MM.1S (cell line): ENCODE results near the gene MGAT1.
"Not testable (repeated sequence)": the region's sequence is repeated elsewhere in the genome, so short reads cannot be mapped to it uniquely, and the experiment has no call there.

Source experiments
- DNase-seq: peaks from one replicate; pipeline ENCODE4 v3.0.0-alpha.2; 2015
- H2AFZ ChIP-seq: fragments of 300-600 bp; sonication (generic); 2 replicates; pipeline ENCODE4 v1.6.0; 2016; ENCODE audit warnings: antibody characterized with exemption, low read length
- H3F3A ChIP-seq: fragments of 300-600 bp; sonication (generic); 2 replicates; pipeline ENCODE4 v1.6.1; 2016; ENCODE audit warnings: mild to moderate bottlenecking, antibody characterized with exemption, low read length, moderate library complexity, mixed read lengths; ENCODE audit not compliant: insufficient read depth
- H3K27ac ChIP-seq: fragments of 300-600 bp; sonication (generic); 2 replicates; pipeline ENCODE4 v1.5.1; 2016; ENCODE audit warnings: mild to moderate bottlenecking, low read length
- H3K27me3 ChIP-seq: fragments of 300-600 bp; sonication (generic); replicated peaks from 2 replicates; pipeline ENCODE4 v1.6.0; 2016; ENCODE audit warnings: low read length; ENCODE audit not compliant: insufficient read depth
- H3K36me3 ChIP-seq: fragments of 300-600 bp; sonication (generic); replicated peaks from 2 replicates; pipeline ENCODE4 v1.6.1; 2016; ENCODE audit warnings: mild to moderate bottlenecking, low read length, mixed read lengths; ENCODE audit not compliant: insufficient read depth
- H3K4me1 ChIP-seq: fragments of 300-600 bp; sonication (generic); 2 replicates; pipeline ENCODE4 v1.6.1; 2016; ENCODE audit warnings: low read length, mixed read lengths
- H3K4me2 ChIP-seq: fragments of 300-600 bp; sonication (generic); 2 replicates; pipeline ENCODE4 v1.6.0; 2016; ENCODE audit warnings: low read depth, low read length
- H3K4me3 ChIP-seq: fragments of 300-600 bp; sonication (generic); 2 replicates; pipeline ENCODE4 v1.5.1; 2016; ENCODE audit warnings: low read length, mixed read lengths
- H3K79me2 ChIP-seq: fragments of 300-600 bp; sonication (generic); 2 replicates; pipeline ENCODE4 v1.6.1; 2016; ENCODE audit warnings: mixed run types, low read length, mixed read lengths
- H3K9ac ChIP-seq: fragments of 300-600 bp; sonication (generic); 2 replicates; pipeline ENCODE4 v1.6.1; 2016; ENCODE audit warnings: low read length, mixed read lengths
- H3K9me2 ChIP-seq: fragments of 300-600 bp; sonication (generic); replicated peaks from 2 replicates; pipeline ENCODE4 v1.6.1; 2016; ENCODE audit warnings: mild to moderate bottlenecking, low read length, mixed read lengths; ENCODE audit not compliant: insufficient read depth
- H3K9me3 ChIP-seq: fragments of 300-600 bp; sonication (generic); replicated peaks from 2 replicates; pipeline ENCODE4 v1.6.1; 2016; ENCODE audit warnings: mild to moderate bottlenecking, low read length, mixed read lengths; ENCODE audit not compliant: insufficient read depth
- H4K20me1 ChIP-seq: fragments of 300-600 bp; sonication (generic); 2 replicates; pipeline ENCODE4 v1.6.1; 2016; ENCODE audit warnings: mild to moderate bottlenecking, low read length, moderate library complexity, mixed read lengths; ENCODE audit not compliant: insufficient read depth
- CTCF ChIP-seq: fragments of 300-600 bp; sonication (generic); IDR thresholded peaks from 2 replicates; pipeline ENCODE4 v1.5.1; 2016; ENCODE audit warnings: antibody characterized with exemption, low read length, mixed read lengths
- EZH2 ChIP-seq: fragments of 300-600 bp; sonication (generic); optimal IDR thresholded peaks from 2 replicates; pipeline ENCODE3; 2017; ENCODE audit warnings: low read depth, mild to moderate bottlenecking, antibody characterized with exemption, low read length, mixed read lengths
- EZH2phosphoT487 ChIP-seq: fragments of 300-600 bp; sonication (generic); IDR thresholded peaks from 2 replicates; pipeline ENCODE4 v1.6.1; 2018; ENCODE audit warnings: antibody characterized with exemption, low read length

MGAT1 gene

GRCh38 chr5:180744253-180744652 lies 58.4 kb downstream of the MGAT1 start:
- Histone ChIP-seq H3K9ac (no peak overlapping the region), H3K27me3 (peaks cover 9% of the 10 kb centered on the region; the same call in 1 of the 2 replicates), H3F3A (no peaks in the 10 kb centered on the region), H2AFZ (no peak overlapping the region), H3K36me3 (no peaks in the 10 kb centered on the region), H4K20me1 (no peaks in the 10 kb centered on the region), H3K4me1 (no peaks in the 10 kb centered on the region), H3K4me3 (no peak overlapping the region), H3K9me2 (no peaks in the 10 kb centered on the region), H3K4me2 (no peak overlapping the region), H3K27ac (no peak overlapping the region), H3K79me2 (no peaks in the 10 kb centered on the region), H3K9me3 (no peaks in the 10 kb centered on the region)
- no peak for TF ChIP-seq CTCF
- no peak for TF ChIP-seq EZH2phosphoT487
- no peak for DNase-seq

GRCh38 chr5:180742727-180743126 lies 59.9 kb downstream of the MGAT1 start:
- no peaks in the 10 kb centered on the region for H3K36me3 ChIP-seq
- DNase-seq, result no peak
- H3K27me3 ChIP-seq, result peaks cover 9% of the 10 kb centered on the region; the same call in 1 of the 2 replicates
- no peak for TF ChIP-seq CTCF
- no peak for TF ChIP-seq EZH2
- TF ChIP-seq EZH2phosphoT487, result no peak
- no peaks in the 10 kb centered on the region for H3F3A ChIP-seq
- H3K9me3 ChIP-seq, result no peaks in the 10 kb centered on the region
- H3K4me1 ChIP-seq, result no peaks in the 10 kb centered on the region
- no peak overlapping the region for H3K9ac ChIP-seq
- no peak overlapping the region for H3K4me3 ChIP-seq
- no peaks in the 10 kb centered on the region for H3K9me2 ChIP-seq
- H3K27ac ChIP-seq, result no peak overlapping the region
- H3K4me2 ChIP-seq, result no peak overlapping the region
- no peak overlapping the region for H2AFZ ChIP-seq
- no peaks in the 10 kb centered on the region for H4K20me1 ChIP-seq
- no peaks in the 10 kb centered on the region for H3K79me2 ChIP-seq

- not testable (repeated sequence) for H3F3A ChIP-seq, H3K4me2 ChIP-seq, H3K27ac ChIP-seq, H3K27me3 ChIP-seq, H3K9ac ChIP-seq, DNase-seq, H4K20me1 ChIP-seq, H3K9me2 ChIP-seq, H3K4me1 ChIP-seq, H3K36me3 ChIP-seq, H3K79me2 ChIP-seq, H2AFZ ChIP-seq, H3K4me3 ChIP-seq, H3K9me3 ChIP-seq
Observed at GRCh38 chr5:180740953-180741352, 61.7 kb downstream of the MGAT1 start.

GRCh38 chr5:180739958-180740357 lies 62.6 kb downstream of the MGAT1 start, which contains the start of gene OR2Y1:
Gene OR2Y1, minus strand, starts transcription at chr5:180740058. Its CDS starts 0 bp downstream, at chr5:180740058.
- DNase-seq, result no peak

More at GRCh38 chr5:180739958-180740357, 62.6 kb downstream of the MGAT1 start, which contains the start of gene OR2Y1:
- H4K20me1 ChIP-seq, result no peaks in the 10 kb centered on the region
- no peak within 1 kb of the TSS for H3K4me3 ChIP-seq
- H3K27ac ChIP-seq, result no peak within 1 kb of the TSS
- no peaks in the 10 kb centered on the region for H3K79me2 ChIP-seq
- no peak within 1 kb of the TSS for H2AFZ ChIP-seq
- no peak within 1 kb of the TSS for H3K4me2 ChIP-seq
- TF ChIP-seq EZH2 (no peak), CTCF (no peak), EZH2phosphoT487 (no peak)
- no peak within 1 kb of the TSS for H3K9ac ChIP-seq
- H3K36me3 ChIP-seq, result no peaks in the 10 kb centered on the region
- H3F3A ChIP-seq, result no peaks in the 10 kb centered on the region
- peaks cover 9% of the 10 kb centered on the region; the same call in 1 of the 2 replicates for H3K27me3 ChIP-seq
- H3K9me3 ChIP-seq, result no peaks in the 10 kb centered on the region
- no peaks in the 10 kb centered on the region for H3K9me2 ChIP-seq
- H3K4me1 ChIP-seq, result no peaks in the 10 kb centered on the region
